Urinary bladder (tissue), 4 donors: Measurements from ENCODE around the gene CRIP1. TPM values are rescaled to one million over a fixed set of nuclear protein-coding genes. Genes with fewer than 3 reads are reported as not detected.

ENCODE experiments used
- DNase-seq: peaks from one replicate; pipeline ENCODE4 v3.0.0-alpha.2; 2015; ENCODE audit errors: extremely low spot score
- H3K27ac ChIP-seq: one replicate; pipeline ENCODE4 v1.5.1; 2013; ENCODE audit warnings: low read depth, mild to moderate bottlenecking, moderate library complexity
- H3K36me3 ChIP-seq: one replicate; pipeline ENCODE4 v1.6.1; 2013; ENCODE audit warnings: mild to moderate bottlenecking, moderate library complexity; ENCODE audit not compliant: insufficient read depth
- H3K4me1 ChIP-seq: one replicate; pipeline ENCODE4 v1.6.1; 2013; ENCODE audit warnings: mild to moderate bottlenecking, moderate library complexity; ENCODE audit not compliant: insufficient read depth
- H3K4me3 ChIP-seq: one replicate; pipeline ENCODE4 v1.5.1; 2013; ENCODE audit warnings: low read depth, low read length
- WGBS: extraction: QIAGEN DNeasy Blood & Tissue Kit; methylation state at CpG from one replicate; pipeline ENCODE4 v1.1.7; 2013; 5-methylcytosine and 5-hydroxymethylcytosine counted together
- polyA plus RNA-seq: library from polyadenylated mRNA; stranded (reverse); fragments of 200-250 nt; gene quantifications from one replicate; pipeline ENCODE4 v1.2.3, GENCODE V29; 2013
- total RNA-seq: library from RNA; depleted of rRNA; stranded (reverse); fragments of >200 nt; gene quantifications from one replicate; pipeline ENCODE4 v1.2.3, GENCODE V29; 2014
- donor health status: healthy with polysubstance abuse.
- donor health status: healthy.

CRIP1 gene
- total and polyA plus RNA-seq, 2 donors, result 9.4 to 92.4 TPM

DNA sequence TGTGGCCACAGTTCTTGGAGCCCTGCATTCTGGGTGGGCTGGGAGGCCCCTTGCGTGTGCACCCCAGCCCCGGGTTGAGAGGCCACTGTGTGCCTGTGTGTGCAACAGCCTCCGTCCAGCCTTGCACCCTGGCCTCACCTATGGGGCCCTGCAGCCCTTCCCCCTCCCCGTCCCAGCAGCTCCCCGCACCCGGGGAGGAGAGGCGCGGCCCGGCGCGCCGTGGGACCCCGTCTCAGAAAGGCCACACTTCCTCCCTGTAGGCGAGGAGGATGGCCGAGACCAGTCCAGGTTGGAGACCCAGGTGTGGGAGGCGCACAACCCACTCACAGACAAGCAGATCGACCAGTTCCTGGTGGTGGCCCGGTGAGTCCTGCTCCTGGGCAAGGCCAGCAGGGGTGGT lies 28.7 kb upstream of the CRIP1 start:
- peaks cover 5% of the 10 kb centered on the region for H3K36me3 ChIP-seq
- H3K4me1 ChIP-seq, result no peaks in the 10 kb centered on the region
- H3K4me3 ChIP-seq, result no peak overlapping the region
- no peak overlapping the region for H3K27ac ChIP-seq
- no peak for DNase-seq
- WGBS, result 89% methylated on average over 18 of the region's 18 CpGs

DNA sequence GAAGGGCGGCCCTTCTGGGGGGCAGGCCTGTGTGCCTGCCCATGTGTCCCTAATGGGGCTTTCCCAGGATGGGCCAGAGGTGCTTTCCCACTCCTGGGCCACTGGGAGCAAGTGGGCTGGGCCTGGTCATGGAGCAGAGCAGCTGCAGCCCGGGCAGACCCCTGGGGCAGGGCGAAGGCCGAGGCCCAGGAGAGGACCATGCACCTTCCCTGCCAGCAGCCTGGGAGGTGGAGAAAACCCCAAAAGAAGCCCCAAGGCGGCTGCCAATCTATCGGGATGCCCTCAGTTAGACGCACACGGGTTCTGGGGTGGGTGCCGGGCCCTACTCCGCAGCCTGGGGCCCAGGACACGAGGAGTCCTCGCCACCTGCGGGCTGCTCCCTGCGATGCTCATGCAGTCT lies 28.1 kb upstream of the CRIP1 start:
- Histone ChIP-seq H3K4me3 (no peak overlapping the region), H3K36me3 (peaks cover 8% of the 10 kb centered on the region), H3K27ac (no peak overlapping the region), H3K4me1 (no peaks in the 10 kb centered on the region)
- WGBS, result 86% methylated on average over 14 of the region's 14 CpGs
- DNase-seq, result no peak

DNA sequence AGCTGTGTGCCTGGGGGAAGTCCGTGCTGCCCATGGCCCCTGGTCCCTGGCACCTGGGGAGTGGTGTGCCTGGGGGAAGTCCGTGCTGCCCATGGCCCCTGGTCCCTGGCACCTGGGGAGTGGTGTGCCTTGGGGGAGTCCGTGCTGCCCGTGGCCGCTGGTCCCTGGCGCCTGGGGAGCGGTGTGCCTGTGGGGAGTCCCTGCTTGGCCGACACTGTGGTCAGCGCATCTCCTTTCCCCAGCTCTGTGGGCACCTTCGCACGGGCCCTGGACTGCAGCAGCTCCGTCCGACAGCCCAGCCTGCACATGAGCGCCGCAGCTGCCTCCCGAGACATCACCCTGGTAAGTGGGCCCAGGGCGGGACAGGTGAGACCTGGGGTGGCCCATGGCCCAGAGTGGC lies 26.6 kb upstream of the CRIP1 start:
- H3K27ac ChIP-seq, result no peak overlapping the region
- no peak for DNase-seq
- WGBS, result 95% methylated on average over 17 of the region's 17 CpGs
- peaks cover 8% of the 10 kb centered on the region for H3K36me3 ChIP-seq
- H3K4me3 ChIP-seq, result no peak overlapping the region
- H3K4me1 ChIP-seq, result no peaks in the 10 kb centered on the region

DNA sequence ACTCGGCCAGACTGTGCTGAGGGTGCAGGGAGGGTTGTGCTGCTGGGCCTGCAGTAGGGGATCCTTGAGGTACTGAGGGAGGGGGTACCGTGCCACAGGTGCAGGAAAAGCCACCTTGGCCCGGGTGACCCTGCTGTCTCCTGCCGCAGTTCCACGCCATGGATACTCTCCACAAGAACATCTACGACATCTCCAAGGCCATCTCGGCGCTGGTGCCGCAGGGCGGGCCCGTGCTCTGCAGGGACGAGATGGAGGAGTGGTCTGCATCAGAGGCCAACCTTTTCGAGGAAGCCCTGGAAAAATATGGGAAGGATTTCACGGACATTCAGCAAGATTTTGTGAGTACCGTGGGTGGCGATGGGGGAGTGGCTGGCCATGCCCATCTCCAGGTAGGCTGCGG lies 26.1 kb upstream of the CRIP1 start:
- no peaks in the 10 kb centered on the region for H3K4me1 ChIP-seq
- H3K36me3 ChIP-seq, result peaks cover 8% of the 10 kb centered on the region
- no peak for DNase-seq
- no peak overlapping the region for H3K4me3 ChIP-seq
- no peak overlapping the region for H3K27ac ChIP-seq
- WGBS, result 91% methylated on average over 17 of the region's 17 CpGs

DNA sequence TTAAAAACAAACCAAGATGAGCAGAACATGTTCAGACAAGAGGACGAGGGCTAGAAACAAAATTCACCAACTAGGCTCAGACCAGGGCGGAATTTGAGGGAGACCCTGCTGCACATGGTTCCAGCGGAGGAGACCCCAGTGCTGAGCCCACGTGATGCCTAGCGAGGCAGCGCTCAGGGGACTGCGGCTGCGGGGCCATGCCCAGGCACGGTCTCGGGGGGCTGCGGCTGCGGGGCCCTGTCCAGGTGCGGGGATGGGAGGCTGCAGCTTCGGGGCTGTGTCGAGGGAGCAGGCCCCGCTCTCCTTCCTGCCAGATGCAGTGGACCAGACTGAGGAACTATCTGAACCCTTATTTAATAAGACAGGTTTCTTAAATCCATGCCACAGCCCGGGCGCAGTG lies 24.8 kb upstream of the CRIP1 start:
- WGBS, result 96% methylated on average over 18 of the region's 18 CpGs
- no peak for DNase-seq
- no peak overlapping the region for H3K4me3 ChIP-seq
- H3K36me3 ChIP-seq, result peaks cover 8% of the 10 kb centered on the region
- H3K4me1 ChIP-seq, result no peaks in the 10 kb centered on the region
- H3K27ac ChIP-seq, result no peak overlapping the region

DNA sequence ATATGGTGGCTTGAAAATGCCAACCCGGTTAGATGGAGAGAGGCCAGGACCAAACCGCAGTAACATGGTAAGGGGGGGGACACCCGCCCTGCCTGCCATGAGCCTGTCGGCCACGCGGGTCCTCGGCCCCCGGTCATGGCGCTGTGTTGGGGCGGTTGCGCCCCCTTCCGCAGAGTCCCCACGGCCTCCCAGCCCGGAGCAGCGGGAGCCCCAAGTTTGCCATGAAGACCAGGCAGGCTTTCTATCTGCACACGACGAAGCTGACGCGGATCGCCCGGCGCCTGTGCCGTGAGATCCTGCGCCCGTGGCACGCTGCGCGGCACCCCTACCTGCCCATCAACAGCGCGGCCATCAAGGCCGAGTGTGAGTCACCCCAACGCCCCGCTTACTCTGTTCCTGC lies 22.2 kb upstream of the CRIP1 start:
- no peak for DNase-seq
- WGBS, result 95% methylated on average over 33 of the region's 33 CpGs
- Histone ChIP-seq H3K27ac (no peak overlapping the region), H3K4me3 (no peak overlapping the region), H3K36me3 (peaks cover 10% of the 10 kb centered on the region), H3K4me1 (no peaks in the 10 kb centered on the region)

DNA sequence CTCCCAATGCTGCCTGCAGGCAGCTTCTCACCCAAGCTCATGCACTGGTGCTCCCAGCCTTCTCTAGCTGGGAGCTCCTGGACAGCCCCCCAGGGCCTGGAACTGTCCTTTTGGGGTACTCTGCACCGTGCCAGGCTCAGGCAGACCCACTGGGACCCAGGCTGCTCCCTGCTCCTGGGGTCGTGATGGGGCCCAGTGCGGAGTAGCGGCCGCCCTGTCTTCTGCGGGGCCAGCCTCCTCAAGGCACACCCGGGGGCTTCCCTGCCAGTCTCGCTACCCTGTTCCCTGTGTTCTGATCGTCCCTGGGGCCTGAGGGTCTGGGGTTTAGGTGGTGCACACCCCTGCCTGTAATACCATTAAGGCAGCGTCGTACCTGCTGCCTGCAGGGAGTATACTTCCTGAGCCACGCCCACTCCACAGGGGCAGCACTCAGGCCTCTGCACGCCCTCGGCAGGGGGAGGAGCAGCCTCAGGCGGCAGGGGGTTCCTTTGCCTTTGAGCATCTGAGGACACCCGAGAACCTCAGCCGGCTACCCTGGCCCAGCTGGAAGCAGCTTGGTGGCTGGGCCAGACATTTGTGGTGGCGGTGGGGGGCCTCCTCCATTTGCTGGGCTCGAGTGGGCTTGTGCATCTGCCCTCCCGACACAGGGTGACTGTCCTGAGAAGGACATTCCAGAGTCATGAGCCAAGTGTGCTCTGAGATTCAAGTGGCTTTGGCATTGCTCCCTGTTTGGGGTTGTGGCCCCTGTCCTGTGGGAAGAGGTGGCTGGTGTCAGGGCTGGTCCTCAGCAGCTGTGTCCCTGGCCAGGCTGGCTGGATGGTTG lies 21.3 kb upstream of the CRIP1 start:
- Histone ChIP-seq H3K4me1 (no peaks in the 10 kb centered on the region), H3K27ac (no peak overlapping the region), H3K4me3 (no peak overlapping the region), H3K36me3 (peaks cover 10% of the 10 kb centered on the region)
- 79% methylated on average over 20 of the region's 20 CpGs for WGBS
- no peak for DNase-seq

DNA sequence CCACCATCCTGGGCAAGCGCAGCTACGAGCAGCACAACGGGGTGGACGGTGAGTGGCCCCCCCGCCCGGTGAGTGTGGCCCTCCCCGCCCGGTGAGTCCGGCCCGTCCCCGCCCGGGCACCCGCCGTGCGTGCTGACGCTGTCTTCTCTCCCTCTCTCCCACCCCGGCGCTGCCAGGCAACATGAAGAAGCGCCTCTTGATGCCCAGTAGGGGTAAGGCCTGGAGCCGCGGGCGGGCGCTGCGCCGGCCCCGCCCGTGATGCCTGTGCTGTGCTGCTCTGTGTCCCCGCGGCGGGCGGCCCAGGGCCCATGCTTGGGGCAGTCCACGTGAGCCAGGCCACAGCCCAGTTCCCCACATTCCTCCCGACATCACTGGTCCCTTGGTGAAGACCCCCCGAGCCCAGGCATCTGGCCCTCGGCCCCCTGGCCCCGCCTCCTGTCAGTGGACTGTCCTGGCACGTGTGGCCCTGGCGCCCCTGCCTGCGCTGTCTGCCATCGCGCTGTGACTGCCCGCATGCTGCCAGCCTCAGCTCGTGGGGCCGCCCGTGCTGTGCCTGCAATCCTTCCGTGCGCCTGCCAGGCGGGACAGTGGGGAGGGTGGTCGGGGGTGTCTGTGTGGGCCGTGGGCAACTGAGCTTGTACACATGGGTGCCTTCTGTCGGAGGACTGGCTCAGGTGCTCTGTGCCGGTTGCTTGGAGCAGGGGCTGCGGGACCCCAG lies 20.0 kb upstream of the CRIP1 start:
- DNase-seq, result no peak
- Histone ChIP-seq H3K36me3 (peaks cover 10% of the 10 kb centered on the region), H3K27ac (peak overlapping the region; percentile 14), H3K4me1 (no peaks in the 10 kb centered on the region), H3K4me3 (no peak overlapping the region)
- WGBS, result 87% methylated on average over 53 of the region's 53 CpGs

DNA sequence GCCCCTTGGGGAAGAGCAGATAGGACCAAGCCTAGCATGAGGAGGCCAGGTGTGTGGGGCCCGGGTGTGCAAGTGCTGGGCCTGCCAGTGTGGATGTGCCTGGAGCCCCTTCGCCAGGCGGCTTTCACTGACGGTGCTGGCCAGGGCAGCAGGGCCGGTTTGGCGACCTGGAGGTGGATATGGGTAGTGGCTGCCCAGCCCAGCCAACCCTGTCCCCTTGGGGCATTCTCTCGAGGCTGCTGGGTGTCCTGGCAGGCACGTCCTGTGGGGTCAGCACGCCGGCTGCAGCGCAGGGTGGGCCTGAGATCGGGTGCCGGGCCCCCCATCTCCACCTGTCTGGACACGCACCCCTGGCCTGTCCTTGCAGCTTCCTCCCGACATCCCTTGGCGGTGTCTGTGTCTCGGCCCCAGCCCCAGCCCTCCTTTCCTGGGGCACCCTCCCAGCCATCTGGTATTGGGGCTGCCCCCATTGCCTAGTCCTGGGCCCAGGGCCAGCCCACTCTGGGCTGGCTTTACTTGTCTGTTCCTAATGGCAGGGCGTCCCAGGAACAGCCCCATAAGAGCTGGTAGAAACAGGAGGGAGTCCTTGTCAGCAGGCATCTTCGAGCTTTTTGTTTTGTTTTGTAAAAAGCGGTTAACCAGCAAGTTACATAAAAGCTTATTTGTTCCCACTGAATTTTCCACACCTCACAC lies 19.3 kb upstream of the CRIP1 start:
- Histone ChIP-seq H3K4me1 (no peaks in the 10 kb centered on the region), H3K4me3 (no peak overlapping the region), H3K36me3 (peaks cover 8% of the 10 kb centered on the region), H3K27ac (peak overlapping the region; percentile 63)
- DNase-seq, result no peak
- WGBS, result 80% methylated on average over 20 of the region's 20 CpGs

DNA sequence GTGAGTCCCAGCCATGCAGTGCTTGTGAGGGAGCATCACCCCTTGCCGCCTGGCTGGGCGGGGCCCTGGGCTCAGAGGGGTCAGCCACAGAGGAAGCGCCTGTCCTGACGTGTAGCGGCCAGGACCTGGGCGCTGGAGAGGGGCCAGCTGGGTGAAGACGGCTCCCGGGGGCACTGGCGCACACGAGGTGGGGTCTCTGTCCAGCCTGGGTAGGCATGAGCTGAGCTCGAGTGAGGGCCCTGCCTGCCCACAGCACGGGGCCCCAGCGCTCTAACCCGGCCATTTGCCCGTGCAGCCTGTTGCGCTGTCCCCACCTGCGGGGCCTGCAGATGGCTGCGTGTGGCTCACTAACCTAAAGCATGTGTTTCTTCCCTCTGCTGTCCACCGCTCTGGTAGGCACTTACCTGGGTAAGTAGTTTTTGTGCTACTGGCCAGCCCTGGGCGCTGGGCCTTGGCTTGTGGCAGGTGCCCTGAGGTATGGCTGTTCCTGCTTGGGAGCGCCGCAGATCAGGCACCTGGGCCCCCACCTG lies 18.7 kb upstream of the CRIP1 start:
- peak overlapping the region; percentile 13 for H3K27ac ChIP-seq
- DNase-seq, result no peak
- no peaks in the 10 kb centered on the region for H3K4me1 ChIP-seq
- peaks cover 8% of the 10 kb centered on the region for H3K36me3 ChIP-seq
- no peak overlapping the region for H3K4me3 ChIP-seq
- WGBS, result 84% methylated on average over 22 of the region's 22 CpGs

DNA sequence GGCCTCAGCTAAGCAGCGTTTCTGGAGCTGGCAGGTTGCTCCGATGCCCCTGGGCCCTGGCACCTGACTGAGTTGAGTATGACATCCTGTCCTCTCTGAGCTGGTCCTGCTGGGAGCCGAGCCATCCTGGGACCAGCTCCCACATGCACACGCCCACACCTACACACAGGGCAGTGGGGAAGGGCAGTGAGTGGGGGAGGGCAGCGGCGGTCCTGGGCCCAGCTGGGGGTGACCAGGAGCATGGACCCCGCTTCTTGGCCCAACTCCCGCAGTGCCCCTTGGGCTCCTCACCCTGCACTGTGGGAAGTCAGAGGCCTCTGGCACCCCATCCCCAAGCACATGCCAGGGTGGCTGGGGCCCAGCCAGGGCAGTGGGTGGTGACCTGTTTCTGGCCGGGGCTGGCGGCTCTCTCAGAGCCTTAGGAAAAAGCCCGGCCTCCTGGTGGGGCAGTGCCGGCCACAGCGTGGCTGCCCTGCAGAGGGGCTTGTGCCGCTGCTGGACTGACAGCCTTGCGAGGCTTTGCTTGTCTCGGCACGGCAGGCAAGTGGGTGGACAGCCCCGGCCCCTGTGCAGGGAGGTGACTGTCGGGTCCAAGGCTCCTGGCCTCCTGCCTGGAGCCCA lies 18.0 kb upstream of the CRIP1 start:
- 54% methylated on average over 19 of the region's 19 CpGs for WGBS
- DNase-seq, result no peak
- Histone ChIP-seq H3K27ac (peak overlapping the region; percentile 28), H3K4me1 (peaks cover 2% of the 10 kb centered on the region), H3K4me3 (no peak overlapping the region), H3K36me3 (peaks cover 5% of the 10 kb centered on the region)

DNA sequence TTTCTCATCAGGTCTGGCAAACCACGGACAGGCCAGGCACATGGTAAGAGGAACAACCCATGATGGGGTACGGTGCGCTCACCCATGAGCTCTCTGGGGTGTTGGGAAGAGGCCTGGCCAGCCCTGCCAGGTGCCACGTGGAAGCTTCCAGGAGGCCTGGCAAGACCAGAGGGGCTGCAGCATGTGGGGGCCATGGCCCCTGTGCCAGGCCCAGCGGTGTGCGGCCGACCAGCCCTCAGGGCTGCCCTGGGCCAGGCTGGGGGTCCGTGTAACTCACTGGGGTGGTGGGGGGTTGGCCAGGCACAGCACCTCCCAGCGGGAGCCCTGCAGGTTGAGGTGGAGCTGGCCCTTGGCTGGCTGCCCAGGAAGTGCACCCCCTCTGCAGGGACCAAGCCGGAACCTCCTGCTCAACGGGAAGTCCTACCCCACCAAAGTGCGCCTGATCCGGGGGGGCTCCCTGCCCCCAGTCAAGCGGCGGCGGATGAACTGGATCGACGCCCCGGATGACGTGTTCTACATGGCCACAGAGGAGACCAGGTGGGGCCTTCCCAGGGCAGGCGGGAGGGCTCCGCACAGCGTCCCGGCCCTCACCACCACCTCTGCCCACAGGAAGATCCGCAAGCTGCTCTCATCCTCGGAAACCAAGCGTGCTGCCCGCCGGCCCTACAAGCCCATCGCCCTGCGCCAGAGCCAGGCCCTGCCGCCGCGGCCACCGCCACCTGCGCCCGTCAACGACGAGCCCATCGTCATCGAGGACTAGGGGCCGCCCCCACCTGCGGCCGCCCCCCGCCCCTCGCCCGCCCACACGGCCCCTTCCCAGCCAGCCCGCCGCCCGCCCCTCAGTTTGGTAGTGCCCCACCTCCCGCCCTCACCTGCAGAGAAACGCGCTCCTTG lies 17.0 kb upstream of the CRIP1 start:
- 69% methylated on average over 54 of the region's 54 CpGs for WGBS
- H3K4me3 ChIP-seq, result no peak overlapping the region

More for the DNA sequence above, 17.0 kb upstream of the CRIP1 start:
- peak overlapping the region; percentile 48 for H3K27ac ChIP-seq
- H3K4me1 ChIP-seq, result peaks cover 2% of the 10 kb centered on the region
- DNase-seq, result no peak
- peaks cover 5% of the 10 kb centered on the region for H3K36me3 ChIP-seq
